ENCODE measurements around the gene EBNA1BP2.
A peak's percentile ranks its signal among the peaks of the same experiment; 100 is the strongest.
"Not testable (repeated sequence)": the region's sequence is repeated elsewhere in the genome, so short reads cannot be mapped to it uniquely, and the experiment has no call there.

Gene EBNA1BP2

GRCh38 chr1:43119928-43120586, 52.0 kb downstream of the EBNA1BP2 start:
- not testable (repeated sequence) for H3K4me1 ChIP-seq (ENCODE audit: control insufficient read depth, insufficient read depth, low read length); H3K27ac ChIP-seq (ENCODE audit: low read depth, low read length); H3K36me3 ChIP-seq (ENCODE audit: control insufficient read depth, insufficient read depth, low read length); H3K9me3 ChIP-seq (ENCODE audit: control insufficient read depth, insufficient read depth, low read length); H3K27me3 ChIP-seq (ENCODE audit: control insufficient read depth, insufficient read depth, low read length)
- H3K9ac ChIP-seq (ENCODE audit: low read depth, low read length) = peak overlapping the region; percentile 35; the same call in 1 of the 2 replicates
- peak overlapping the region; percentile 57 for H3K4me3 ChIP-seq (ENCODE audit: low read depth, low read length)

Measured in HUES48 (cell line).